ENCODE data around the gene CTNNBL1.

GRCh38 chr20:37757550-37757949 is 63.7 kb downstream of the CTNNBL1 start:
- TF ChIP-seq POLR2A (IDR thresholded peaks at IDR 0.05; ENCODE audit: low read depth, low read length) = no peak
- TF ChIP-seq EZH2 (IDR thresholded peaks at IDR 0.05; ENCODE audit: borderline replicate concordance, low read depth, low read length, severe bottlenecking) = no peak
- TF ChIP-seq, protein P1, sequence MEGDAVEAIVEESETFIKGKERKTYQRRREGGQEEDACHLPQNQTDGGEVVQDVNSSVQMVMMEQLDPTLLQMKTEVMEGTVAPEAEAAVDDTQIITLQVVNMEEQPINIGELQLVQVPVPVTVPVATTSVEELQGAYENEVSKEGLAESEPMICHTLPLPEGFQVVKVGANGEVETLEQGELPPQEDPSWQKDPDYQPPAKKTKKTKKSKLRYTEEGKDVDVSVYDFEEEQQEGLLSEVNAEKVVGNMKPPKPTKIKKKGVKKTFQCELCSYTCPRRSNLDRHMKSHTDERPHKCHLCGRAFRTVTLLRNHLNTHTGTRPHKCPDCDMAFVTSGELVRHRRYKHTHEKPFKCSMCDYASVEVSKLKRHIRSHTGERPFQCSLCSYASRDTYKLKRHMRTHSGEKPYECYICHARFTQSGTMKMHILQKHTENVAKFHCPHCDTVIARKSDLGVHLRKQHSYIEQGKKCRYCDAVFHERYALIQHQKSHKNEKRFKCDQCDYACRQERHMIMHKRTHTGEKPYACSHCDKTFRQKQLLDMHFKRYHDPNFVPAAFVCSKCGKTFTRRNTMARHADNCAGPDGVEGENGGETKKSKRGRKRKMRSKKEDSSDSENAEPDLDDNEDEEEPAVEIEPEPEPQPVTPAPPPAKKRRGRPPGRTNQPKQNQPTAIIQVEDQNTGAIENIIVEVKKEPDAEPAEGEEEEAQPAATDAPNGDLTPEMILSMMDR (IDR thresholded peaks at IDR 0.05; ENCODE audit: extremely low read depth in 1 of 2, insufficient read depth in 1 of 2, low read depth in 1 of 2, low read length in 2 of 2) = no peak
- no peak for TF ChIP-seq MYC (IDR thresholded peaks at IDR 0.05; ENCODE audit: low read depth, low read length)
- TF ChIP-seq, protein P2, sequence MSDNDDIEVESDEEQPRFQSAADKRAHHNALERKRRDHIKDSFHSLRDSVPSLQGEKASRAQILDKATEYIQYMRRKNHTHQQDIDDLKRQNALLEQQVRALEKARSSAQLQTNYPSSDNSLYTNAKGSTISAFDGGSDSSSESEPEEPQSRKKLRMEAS (IDR thresholded peaks at IDR 0.05; ENCODE audit: insufficient read depth, insufficient read length) = no peak
- TF ChIP-seq POLR2AphosphoS5 (IDR thresholded peaks at IDR 0.05; ENCODE audit: insufficient read depth, low read depth, low read length) = no peak
